Left cardiac atrium (tissue), 4 donors: ENCODE results near the gene IPO11. TPM values are rescaled to one million over a fixed set of nuclear protein-coding genes. Genes with fewer than 3 reads are reported as not detected.

ENCODE experiments used
- ATAC-seq, 2 donors: fragments of 200-7000 bp; cut with Tn5 transposase; one replicate each; pipeline ENCODE4 v1.9.1; 2020; ENCODE audit warnings: mild to moderate bottlenecking in 2 of 2, moderate library complexity in 2 of 2
- DNase-seq: peaks from one replicate; pipeline ENCODE4 v3.0.0-alpha.2; 2020
- intact Hi-C, 2 donors: fragments of 100-400 bp; cut with DNase I; formaldehyde crosslinking; loops; one replicate each; pipeline versions ENCODE4 v1.14.1 to v1.15.1; 2022 to 2023
- long read RNA-seq: library from polyadenylated mRNA; unstranded; transcript quantifications from one replicate; pipeline ENCODE4 v2.0.0, GENCODE V29; 2021
- total RNA-seq, 2 donors: library from RNA; stranded (reverse); fragmentation: NEBNext Ultra II Directional; extraction: Animal tissue kit (Norgen Biotek cat#: 25700); gene quantifications; one replicate each; pipeline ENCODE4 v1.2.1, GENCODE V29; 2021
- donor health status: DM: no; HTN: yes; CAD: no.
- donor health status: DM: no; HTN: yes; CAD: no; lungs with severe emphysema.
- donor health status: DM: yes; HTN: yes; CAD: no.
- donor health status: Dilated cardiomyopathy.

The IPO11 gene
- total RNA-seq, result 10 to 100 TPM; 22.9 to 25.4 TPM
- long read RNA-seq, full-length matches to known transcripts, result 11 of 15 reads
- long read RNA-seq, partial matches to known transcripts, result 2 of 15 reads
- long read RNA-seq, other reads (novel, unspliced or antisense), result 2 of 15 reads

- ATAC-seq (peak; percentile 99 to 100), DNase-seq (peak; percentile 99)
- intact Hi-C loops, result no loop called here
Measured at GRCh38 chr5:62412549-62413329, at the start of gene IPO11. IPO11 (plus strand) TSS chr5:62412763; CDS start chr5:62437280, 24,517 bp downstream.

GRCh38 chr5:62369039-62369438 lies 43.5 kb upstream of the IPO11 start:
- DNase-seq (no peak), ATAC-seq (no peak)
- intact Hi-C loops, result no loop called here

- DNase-seq (no peak), ATAC-seq (no peak)
- intact Hi-C loops, result no loop called here
Measured at GRCh38 chr5:62371409-62371808, 41.2 kb upstream of the IPO11 start.

GRCh38 chr5:62372600-62372999 lies 40.0 kb upstream of the IPO11 start:
- no peak for DNase-seq
- intact Hi-C loops, result no loop called here
- no peak for ATAC-seq

GRCh38 chr5:62373382-62373781 lies 39.2 kb upstream of the IPO11 start:
- no peak for DNase-seq
- intact Hi-C loops, result no loop called here
- no peak for ATAC-seq

- no peak for DNase-seq
- intact Hi-C loops, result no loop called here
Measured at GRCh38 chr5:62374090-62374489, 38.5 kb upstream of the IPO11 start.

GRCh38 chr5:62375627-62376026 lies 36.9 kb upstream of the IPO11 start:
- ATAC-seq (no peak), DNase-seq (no peak)
- intact Hi-C loops, result no loop called here

More at GRCh38 chr5:62374090-62374489, 38.5 kb upstream of the IPO11 start:
- ATAC-seq, result no peak

GRCh38 chr5:62376064-62376463 lies 36.5 kb upstream of the IPO11 start:
- intact Hi-C loops, result no loop called here
- DNase-seq (no peak), ATAC-seq (no peak)

- no peak for DNase-seq
- intact Hi-C loops, result no loop called here
- no peak for ATAC-seq
Measured at GRCh38 chr5:62385131-62385530, 27.4 kb upstream of the IPO11 start.

GRCh38 chr5:62385816-62386400 lies 26.7 kb upstream of the IPO11 start:
- no peak for ATAC-seq
- intact Hi-C loops, result no loop called here
- no peak for DNase-seq

GRCh38 chr5:62386824-62387223 lies 25.7 kb upstream of the IPO11 start:
- intact Hi-C loops, result no loop called here
- no peak for DNase-seq
- no peak for ATAC-seq

GRCh38 chr5:62395210-62395950 lies 17.2 kb upstream of the IPO11 start:
- intact Hi-C loops, result no loop called here
- no peak for ATAC-seq
- DNase-seq, result no peak

GRCh38 chr5:62403411-62404250 lies 8.9 kb upstream of the IPO11 start, which contains the start of gene DIMT1:
DIMT1 (minus strand) TSS chr5:62403905; CDS start chr5:62403772, 133 bp downstream.
- DNase-seq (peak; percentile 96), ATAC-seq (peak; percentile 99 to 100)
- intact Hi-C loops, result no loop called here

- no peak for DNase-seq
- no peak for ATAC-seq
- intact Hi-C loops, result no loop called here
Measured at GRCh38 chr5:62413711-62414110, 1.1 kb downstream of the IPO11 start.

- intact Hi-C loops, result no loop called here
- ATAC-seq (peak; percentile 67 to 78), DNase-seq (no peak)
Measured at GRCh38 chr5:62418462-62419076, 6.0 kb downstream of the IPO11 start.

GRCh38 chr5:62419609-62420008 lies 7.0 kb downstream of the IPO11 start:
- intact Hi-C loops, result no loop called here

GRCh38 chr5:62421414-62421813 lies 8.9 kb downstream of the IPO11 start:
- intact Hi-C loops, result no loop called here

More at GRCh38 chr5:62419609-62420008, 7.0 kb downstream of the IPO11 start:
- ATAC-seq, result no peak
- DNase-seq, result no peak

GRCh38 chr5:62424763-62425162 lies 12.2 kb downstream of the IPO11 start:
- intact Hi-C loops, result no loop called here
- DNase-seq, result no peak
- no peak for ATAC-seq

More at GRCh38 chr5:62421414-62421813, 8.9 kb downstream of the IPO11 start:
- DNase-seq, result no peak
- ATAC-seq, result no peak
